ENCODE measurements around the gene FGA. TPM values are rescaled to one million over a fixed set of nuclear protein-coding genes. Genes with fewer than 3 reads are reported as not detected.

Gene FGA
- polyA plus RNA-seq (2013, experiment 1 of 2; ENCODE audit: insufficient read length): not detected
- 0.97 TPM for polyA plus RNA-seq (2013, experiment 2 of 2; ENCODE audit: insufficient read length)

GRCh38 chr4:154590329-154591006 lies at the start of gene FGA:
FGA (minus strand) TSS chr4:154590742; CDS start chr4:154590687, 55 bp downstream.
- no peak for DNase-seq

GRCh38 chr4:154634058-154634457 lies 43.5 kb upstream of the FGA start:
- no peak for DNase-seq

- no peak for DNase-seq
These were observed 41.3 kb upstream of the FGA start for GRCh38 chr4:154631828-154632227.

GRCh38 chr4:154630324-154630723 lies 39.8 kb upstream of the FGA start:
- no peak for DNase-seq

GRCh38 chr4:154626793-154627484 lies 36.4 kb upstream of the FGA start:
- peak; percentile 52 for DNase-seq

GRCh38 chr4:154625971-154626370 lies 35.4 kb upstream of the FGA start:
- no peak for DNase-seq

GRCh38 chr4:154623995-154624394 lies 33.5 kb upstream of the FGA start:
- no peak for DNase-seq

- no peak for DNase-seq
These were observed 32.9 kb upstream of the FGA start for GRCh38 chr4:154623436-154623835.

- peak; percentile 38 for DNase-seq
These were observed 32.1 kb upstream of the FGA start for GRCh38 chr4:154622598-154622997.

GRCh38 chr4:154620111-154620510 lies 29.6 kb upstream of the FGA start:
- no peak for DNase-seq

- DNase-seq: peak; percentile 43
These were observed 28.3 kb upstream of the FGA start for GRCh38 chr4:154618708-154619315.

GRCh38 chr4:154617820-154618317 lies 27.3 kb upstream of the FGA start:
- DNase-seq: no peak

- no peak for DNase-seq
These were observed 26.2 kb upstream of the FGA start for GRCh38 chr4:154616731-154617130.

GRCh38 chr4:154616287-154616686 lies 25.7 kb upstream of the FGA start:
- no peak for DNase-seq

- DNase-seq: no peak
These were observed 24.7 kb upstream of the FGA start for GRCh38 chr4:154615211-154615610.

- DNase-seq: no peak
These were observed 23.8 kb upstream of the FGA start for GRCh38 chr4:154614306-154614705.

GRCh38 chr4:154612472-154613414 lies 22.2 kb upstream of the FGA start, which contains the start of gene FGG:
FGG (minus strand) TSS chr4:154612656; CDS start chr4:154612609, 47 bp downstream.
- DNase-seq: no peak

- DNase-seq: no peak
These were observed 21.3 kb upstream of the FGA start for GRCh38 chr4:154611833-154612232.

GRCh38 chr4:154610582-154610981 lies 20.0 kb upstream of the FGA start:
- DNase-seq: no peak

- DNase-seq: no peak
These were observed 19.0 kb upstream of the FGA start for GRCh38 chr4:154609532-154609931.

- no peak for DNase-seq
These were observed 18.1 kb upstream of the FGA start for GRCh38 chr4:154608361-154609252.
